Epithelial cell of proximal tubule (primary cell): Measurements from ENCODE around the gene ABI3BP. TPM values are rescaled to one million over a fixed set of nuclear protein-coding genes. Genes with fewer than 3 reads are reported as not detected.

ENCODE experiments used
- DNase-seq: peaks from one replicate; pipeline ENCODE4 v3.0.0-alpha.2; 2011; ENCODE audit warnings: low read depth
- H3K4me3 ChIP-seq: 2 replicates; pipeline ENCODE4 v1.5.1; 2011; ENCODE audit warnings: low read depth, mild to moderate bottlenecking, low read length
- total RNA-seq: library from RNA; depleted of rRNA; stranded (reverse); fragments of >200 nt; gene quantifications from 2 replicates; pipeline ENCODE4 v1.2.3, GENCODE V29; 2015
- TF ChIP-seq, protein P1 (sequence below): conservative IDR thresholded peaks from 2 replicates; pipeline ENCODE4 v1.5.1; 2012; ENCODE audit warnings: low read depth, mild to moderate bottlenecking, low read length

Gene ABI3BP
- total RNA-seq, 1 donor from 2014 or later, result 3.6 TPM

DNA sequence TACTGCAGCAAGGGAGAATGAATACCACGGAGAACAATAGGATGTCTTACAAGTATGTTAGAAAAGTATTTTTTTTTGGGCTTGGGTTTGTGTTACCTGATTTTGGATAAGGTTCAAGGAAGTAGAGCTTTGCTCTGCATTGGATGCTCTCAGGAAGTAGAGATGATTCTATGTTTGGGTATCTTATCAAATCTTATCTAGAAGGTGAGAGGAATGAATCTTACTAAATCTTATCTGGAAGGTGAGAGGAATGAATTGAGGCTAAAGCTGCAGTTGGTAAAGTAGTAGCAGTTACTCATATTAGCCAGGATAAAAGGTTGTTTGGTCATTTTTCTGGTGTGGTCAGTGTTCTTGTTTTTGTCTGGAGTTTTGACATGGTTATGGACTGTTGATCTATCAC lies 266.5 kb downstream of the ABI3BP start:
- no peak for DNase-seq
- TF ChIP-seq, protein P1, sequence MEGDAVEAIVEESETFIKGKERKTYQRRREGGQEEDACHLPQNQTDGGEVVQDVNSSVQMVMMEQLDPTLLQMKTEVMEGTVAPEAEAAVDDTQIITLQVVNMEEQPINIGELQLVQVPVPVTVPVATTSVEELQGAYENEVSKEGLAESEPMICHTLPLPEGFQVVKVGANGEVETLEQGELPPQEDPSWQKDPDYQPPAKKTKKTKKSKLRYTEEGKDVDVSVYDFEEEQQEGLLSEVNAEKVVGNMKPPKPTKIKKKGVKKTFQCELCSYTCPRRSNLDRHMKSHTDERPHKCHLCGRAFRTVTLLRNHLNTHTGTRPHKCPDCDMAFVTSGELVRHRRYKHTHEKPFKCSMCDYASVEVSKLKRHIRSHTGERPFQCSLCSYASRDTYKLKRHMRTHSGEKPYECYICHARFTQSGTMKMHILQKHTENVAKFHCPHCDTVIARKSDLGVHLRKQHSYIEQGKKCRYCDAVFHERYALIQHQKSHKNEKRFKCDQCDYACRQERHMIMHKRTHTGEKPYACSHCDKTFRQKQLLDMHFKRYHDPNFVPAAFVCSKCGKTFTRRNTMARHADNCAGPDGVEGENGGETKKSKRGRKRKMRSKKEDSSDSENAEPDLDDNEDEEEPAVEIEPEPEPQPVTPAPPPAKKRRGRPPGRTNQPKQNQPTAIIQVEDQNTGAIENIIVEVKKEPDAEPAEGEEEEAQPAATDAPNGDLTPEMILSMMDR, result no peak
- no peak overlapping the region for H3K4me3 ChIP-seq

DNA sequence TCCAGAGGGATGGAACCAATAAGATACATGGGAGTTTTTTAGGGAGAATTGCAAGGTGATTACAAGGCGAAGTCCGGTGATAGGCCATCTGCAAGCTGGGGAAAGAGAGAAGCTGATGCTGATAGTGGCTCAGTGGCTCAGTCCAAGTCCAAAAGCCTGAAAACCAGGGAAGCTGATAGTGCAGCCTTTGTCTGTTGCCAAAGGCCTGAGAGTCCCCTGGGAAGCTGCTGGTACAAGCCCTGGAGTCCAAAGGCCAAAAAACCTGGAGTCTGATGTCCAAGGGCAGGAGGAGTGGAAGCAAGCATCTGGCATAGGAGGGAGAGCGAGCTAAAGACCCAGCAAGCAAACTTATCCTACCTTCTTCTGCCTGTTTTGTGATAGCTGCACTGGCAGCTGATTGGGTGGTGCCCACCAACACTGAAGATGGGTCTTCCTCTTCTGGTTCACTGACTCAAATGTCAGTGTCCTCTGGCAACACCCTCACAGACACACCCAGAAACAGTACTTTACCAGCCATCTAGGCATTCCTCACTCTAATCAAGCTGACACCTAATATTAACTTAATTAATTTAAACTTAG lies 267.2 kb downstream of the ABI3BP start:
- no peak overlapping the region for H3K4me3 ChIP-seq
- TF ChIP-seq, protein P1, result no peak
- DNase-seq, result no peak

DNA sequence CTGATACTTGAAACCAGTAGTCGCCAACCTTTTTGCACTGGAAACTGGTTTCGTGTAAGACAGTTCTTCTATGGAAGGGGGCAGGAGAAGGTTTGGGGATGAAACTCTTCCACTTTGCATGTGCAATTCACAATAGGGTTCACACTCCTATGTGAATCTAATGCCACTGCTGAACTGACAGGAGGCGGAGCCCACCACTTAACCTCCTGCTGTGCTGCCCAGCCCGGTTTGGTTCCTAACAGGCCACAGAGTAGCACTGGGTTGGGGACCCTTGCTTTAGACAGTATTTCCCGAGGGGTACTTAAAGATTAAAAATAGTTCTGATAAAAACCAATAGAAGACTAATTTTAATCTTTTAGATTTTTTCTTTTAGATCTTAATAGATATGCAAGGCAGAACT lies 272.8 kb downstream of the ABI3BP start:
- no peak for DNase-seq
- H3K4me3 ChIP-seq, result no peak overlapping the region
- TF ChIP-seq, protein P1, result no peak

DNA sequence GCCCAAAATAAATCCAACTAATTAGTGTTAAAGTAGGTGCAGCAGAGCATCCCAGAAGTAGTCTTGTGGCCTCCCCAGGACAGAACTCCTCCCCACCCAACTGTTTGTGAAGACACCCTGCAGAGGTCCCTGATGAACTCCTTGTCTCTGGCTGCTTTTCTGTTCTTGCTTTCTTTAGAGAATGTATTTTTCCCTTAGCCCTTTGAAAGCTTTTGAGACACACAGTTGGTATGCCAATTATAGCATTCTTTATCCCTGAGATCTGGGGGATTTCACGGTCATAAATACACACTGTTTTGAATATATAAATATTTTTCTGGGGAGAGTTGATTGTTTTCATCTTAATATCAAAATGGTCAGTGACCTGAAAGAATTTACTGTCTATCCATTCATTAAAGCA lies 274.1 kb downstream of the ABI3BP start:
- H3K4me3 ChIP-seq, result no peak overlapping the region
- TF ChIP-seq, protein P1, result no peak
- DNase-seq, result no peak

- TF ChIP-seq, protein P1, result no peak
- H3K4me3 ChIP-seq, result no peak overlapping the region
- no peak for DNase-seq
Measured at GRCh38 chr3:100717637-100718487, 275.4 kb downstream of the ABI3BP start.

- TF ChIP-seq, protein P1, result no peak
Measured at GRCh38 chr3:100717063-100717462, 276.2 kb downstream of the ABI3BP start.

More at GRCh38 chr3:100717063-100717462, 276.2 kb downstream of the ABI3BP start:
- no peak overlapping the region for H3K4me3 ChIP-seq
- DNase-seq, result no peak
